HepG2 (cell line): ENCODE results near the gene CEP250. TPM values are rescaled to one million over a fixed set of nuclear protein-coding genes. Genes with fewer than 3 reads are reported as not detected.

Experiments used
- ATAC-seq: fragments of 200-7000 bp; cut with Tn5 transposase; 3 replicates; pipeline ENCODE4 v1.9.1; 2020; ENCODE audit warnings: mild to moderate bottlenecking, moderate library complexity
- BruUV-seq: library from RNA; stranded (reverse); fragments of 400-500 nt; replicated peaks from 2 replicates; lab custom pipeline; 2021; lab: Mats Ljungman, UMichigan
- CTCF ChIA-PET: fragments of 300-600 bp; formaldehyde crosslinking; extraction: SDS; loops from one replicate; lab custom pipeline; 2021; ENCODE audit warnings: low total read pairs, inconsistent platforms, low intra/inter-chr PET ratio; lab: Yijun Ruan, JAX
- POLR2A ChIA-PET: fragments of 350-600 bp; sonication (Branson Sonifier 250); formaldehyde crosslinking; loops from one replicate; lab custom pipeline; 2020; ENCODE audit warnings: antibody characterized with exemption, inconsistent platforms; lab: Yijun Ruan, JAX
- DNase-seq: peaks from one replicate; pipeline ENCODE4 v3.0.0-alpha.2; 2015; ENCODE audit warnings: low spot score
- FAIRE-seq: peaks from 3 replicates; lab custom pipeline; 2011; peaks lifted over from hg19 to GRCh38; lab: Jason Lieb, UNC
- H2AFZ ChIP-seq: one replicate; pipeline ENCODE4 v1.6.1; 2011; ENCODE audit warnings: low read length, inconsistent platforms
- H3K27ac ChIP-seq: fragments of 300-600 bp; 3 replicates; pipeline ENCODE4 v1.8.0; 2011; ENCODE audit warnings: mixed run types, mild to moderate bottlenecking, mixed read lengths, low read length, inconsistent platforms; ENCODE audit not compliant: insufficient read depth; ENCODE audit errors: extremely low read length
- H3K27me3 ChIP-seq, 2 experiments: fragments of 200-600 bp in 1 of 2; 2 replicates in 1 of 2; 3 replicates in 1 of 2; pipeline versions ENCODE4 v1.6.0 to v1.8.0; 2011; ENCODE audit warnings: low read length in 2 of 2, mild to moderate bottlenecking in 2 of 2, moderate library complexity in 2 of 2, inconsistent platforms in 1 of 2; ENCODE audit not compliant: insufficient read depth in 2 of 2, control insufficient read depth in 1 of 2
- H3K36me3 ChIP-seq, 2 experiments: fragments of 200-600 bp in 1 of 2; replicated peaks in 1 of 2; 2 replicates in 1 of 2; 3 replicates in 1 of 2; pipeline versions ENCODE4 v1.5.1 to v1.8.0; 2011; ENCODE audit warnings: low read length in 2 of 2, inconsistent platforms in 1 of 2; ENCODE audit not compliant: insufficient read depth in 2 of 2, control insufficient read depth in 1 of 2
- H3K4me1 ChIP-seq: 2 replicates; pipeline ENCODE4 v1.5.1; 2012; ENCODE audit warnings: low read length, inconsistent platforms; ENCODE audit not compliant: insufficient read depth
- H3K4me2 ChIP-seq: 2 replicates; pipeline ENCODE4 v1.6.0; 2011; ENCODE audit warnings: low read depth, low read length, inconsistent platforms
- H3K4me3 ChIP-seq, 3 experiments: fragments of 200-600 bp in 1 of 3; sonication (generic), shearing (Covaris generic) in 1 of 3; replicated peaks in 1 of 3; 2 replicates each; pipeline ENCODE4 v1.5.1; 2011 to 2016; ENCODE audit warnings: low read length in 3 of 3, inconsistent platforms in 2 of 3, low read depth in 2 of 3, mild to moderate bottlenecking in 2 of 3, control low read depth in 1 of 3, mixed read lengths in 1 of 3; ENCODE audit not compliant: insufficient read depth in 1 of 3
- H3K79me2 ChIP-seq: one replicate; pipeline ENCODE4 v1.6.1; 2011; ENCODE audit warnings: low read length, inconsistent platforms; ENCODE audit not compliant: insufficient read depth
- H3K9ac ChIP-seq: 2 replicates; pipeline ENCODE4 v1.6.0; 2011; ENCODE audit warnings: mild to moderate bottlenecking, low read depth, low read length, inconsistent platforms; ENCODE audit not compliant: insufficient read depth
- H3K9me3 ChIP-seq: 2 replicates; pipeline ENCODE4 v1.5.1; 2012; ENCODE audit warnings: mild to moderate bottlenecking, low read length
- H4K20me1 ChIP-seq: 2 replicates; pipeline ENCODE4 v1.6.0; 2011; ENCODE audit warnings: inconsistent platforms, mild to moderate bottlenecking, low read length, moderate library complexity; ENCODE audit not compliant: insufficient read depth
- CENPT ChIP-seq: sonication (generic); formaldehyde crosslinking; IDR thresholded peaks from 2 replicates; pipeline ENCODE4 v1.8.0; 2022; ENCODE audit warnings: low read depth, mild to moderate bottlenecking, moderate library complexity, missing genetic modification reagents
- DNMT3B ChIP-seq: conservative IDR thresholded peaks from 2 replicates; pipeline ENCODE4 v1.6.1; 2016; ENCODE audit warnings: missing biosample characterization, control low read depth
- GPBP1L1 ChIP-seq: sonication (generic); formaldehyde crosslinking; IDR thresholded peaks from 2 replicates; pipeline ENCODE4 v1.5.0; 2020; ENCODE audit warnings: mild to moderate bottlenecking, missing genetic modification reagents
- HOXA3 ChIP-seq: sonication (generic); formaldehyde crosslinking; IDR thresholded peaks from 2 replicates; pipeline ENCODE4 v1.5.0; 2020; ENCODE audit warnings: missing genetic modification reagents
- IRF9 ChIP-seq: sonication (generic); formaldehyde crosslinking; IDR thresholded peaks from 2 replicates; pipeline ENCODE4 v1.8.0; 2022; ENCODE audit warnings: missing genetic modification reagents, mild to moderate bottlenecking, borderline replicate concordance
- MAFK ChIP-seq, 2 experiments: IDR thresholded peaks in 1 of 2; conservative IDR thresholded peaks in 1 of 2; 2 replicates each; pipeline ENCODE4 v1.6.1; 2011; ENCODE audit warnings: improper control_type of control experiment in 2 of 2, low read length in 2 of 2
- MATR3 ChIP-seq: sonication (generic); formaldehyde crosslinking; IDR thresholded peaks from 2 replicates; pipeline ENCODE4 v1.4.0; 2020; ENCODE audit warnings: missing genetic modification reagents
- MEIS2 ChIP-seq: sonication (generic); formaldehyde crosslinking; IDR thresholded peaks from 2 replicates; pipeline ENCODE4 v1.9.0; 2021; ENCODE audit warnings: mild to moderate bottlenecking, missing genetic modification reagents
- SSRP1 ChIP-seq: IDR thresholded peaks from 2 replicates; pipeline ENCODE4 v1.6.1; 2016; ENCODE audit warnings: control low read depth
- TEAD2 ChIP-seq: sonication (generic); formaldehyde crosslinking; IDR thresholded peaks from 2 replicates; pipeline ENCODE4 v1.9.0; 2021; ENCODE audit warnings: missing genetic modification reagents
- ZIK1 ChIP-seq: sonication (generic); formaldehyde crosslinking; IDR thresholded peaks from 2 replicates; pipeline ENCODE4 v1.5.0; 2020; ENCODE audit warnings: mild to moderate bottlenecking, low read depth, missing genetic modification reagents, borderline replicate concordance
- ZNF121 ChIP-seq: sonication (generic); formaldehyde crosslinking; IDR thresholded peaks from 2 replicates; pipeline ENCODE4 v1.5.0; 2020; ENCODE audit warnings: mild to moderate bottlenecking, missing genetic modification reagents
- ZNF3 ChIP-seq: IDR thresholded peaks from 2 replicates; pipeline ENCODE4 v1.7.0; 2017; ENCODE audit warnings: inconsistent platforms
- WGBS: methylation state at CpG from one replicate; pipeline ENCODE4 v1.1.6; 2017; ENCODE audit warnings: low lambda C conversion rate; 5-methylcytosine and 5-hydroxymethylcytosine counted together
- in situ Hi-C: cut with HindIII; loops from 2 replicates; pipeline ENCODE4 v1.10.0; 2017; ENCODE audit warnings: low pct_unique_long_range_greater_than_20kb; ENCODE audit not compliant: extremely low pct_ligation_motif_present
- intact Hi-C: fragments of 100-400 bp; cut with micrococcal nuclease; formaldehyde crosslinking; loops from one replicate; pipeline ENCODE4 v1.10.0; 2022; ENCODE audit not compliant: unreplicated experiment
- polyA plus RNA-seq, 8 experiments: library from polyadenylated mRNA; depleted of rRNA in 3 of 8; stranded (reverse) in 7 of 8; unstranded in 1 of 8; fragments of >200 nt; fragmentation: Illumina TruSeq in 4 of 8; extraction: Trizol in 4 of 8; gene quantifications; 2 replicates each; pipeline versions ENCODE4 v1.2.1 to v1.2.3, GENCODE V29; 2011 to 2016; ENCODE audit warnings: low read depth in 4 of 8, missing spikeins in 1 of 8, mixed read lengths in 1 of 8; ENCODE audit not compliant: insufficient read depth in 1 of 8
- total RNA-seq, 5 experiments: library from RNA; depleted of rRNA; stranded (reverse); fragments of >200 nt; fragmentation: Illumina TruSeq; extraction: Trizol; gene quantifications; 2 replicates each; pipeline ENCODE4 v1.2.3, GENCODE V29; 2016; ENCODE audit warnings: low read depth in 1 of 5
- TF ChIP-seq, protein P1 (sequence below): sonication (generic); formaldehyde crosslinking; IDR thresholded peaks from 2 replicates; pipeline ENCODE4 v1.4.0; 2020; ENCODE audit warnings: missing genetic modification reagents
- TF ChIP-seq, protein P2 (sequence below): sonication (generic); formaldehyde crosslinking; IDR thresholded peaks from 2 replicates; pipeline ENCODE4 v1.4.0; 2020; ENCODE audit warnings: missing genetic modification reagents

CEP250 gene
- total and polyA plus RNA-seq, 2 of the 13 experiments (the other 11 are each of a cell fraction or from before 2014, with no cell fraction given): 28.8 to 55.3 TPM

GRCh38 chr20:35448788-35449373 is 6.5 kb upstream of the CEP250 start:
- CTCF ChIA-PET: no interaction called here
- DNase-seq (peak; percentile 57), FAIRE-seq (peak; percentile 42), ATAC-seq (peak; percentile 70)
- no peak overlapping the region for H3K27ac ChIP-seq
- 54% methylated on average over 5 of the region's 5 CpGs for WGBS
- H3K9me3 ChIP-seq: no peaks in the 10 kb centered on the region
- no peaks in the 10 kb centered on the region for H4K20me1 ChIP-seq
- no peaks in the 10 kb centered on the region for H3K79me2 ChIP-seq
- no peak overlapping the region for H3K9ac ChIP-seq
- no peaks in the 10 kb centered on the region for H3K27me3 ChIP-seq
- peaks cover 12% of the 10 kb centered on the region for H3K4me1 ChIP-seq
- no peaks in the 10 kb centered on the region for H3K36me3 ChIP-seq
- in situ Hi-C loops: loop anchor here (5.0 to 25.0 kb wide), 2 partner anchors 147 to 312 kb away; partner anchors contain the start of gene EDEM2
- POLR2A ChIA-PET: interaction anchor here (1.1 to 1.9 kb wide), 2 partner anchors 25 to 293 kb away, joined by 4 to 5 read pairs; partner anchors contain the start of gene RBM39
- no peak overlapping the region for H3K4me3 ChIP-seq
- no peak overlapping the region for H2AFZ ChIP-seq
- intact Hi-C loops: loop anchor here (10.0 kb wide), 1 partner anchor 354 kb away; the partner anchor contains the start of gene TRPC4AP
- BruUV-seq: no TSS peak
- H3K4me2 ChIP-seq: no peak overlapping the region
- TF ChIP-seq MAFK (conservative IDR thresholded peaks at IDR 0.05 in 1 of 2, IDR thresholded peaks at IDR 0.05 in 1 of 2; ENCODE audit: low read length in 2 of 2) (peak in 1 of 2 experiments; percentile 14; a peak in 1 of 4 replicates), SSRP1 (no peak), TEAD2 (CRISPR knock-in tag) (0 out of 2 replicates have a peak, but pooled peaks have one; percentile 62), CENPT (no peak), ZNF3 (CRISPR knock-in tag) (peak; percentile 59; the same call in 1 of the 2 replicates), DNMT3B (no peak), ZNF121 (CRISPR knock-in tag) (peak; percentile 97), ZIK1 (CRISPR knock-in tag) (no peak), GPBP1L1 (CRISPR knock-in tag) (no peak), IRF9 (CRISPR knock-in tag) (no peak), HOXA3 (peak; percentile 39; the same call in 1 of the 2 replicates), MEIS2 (CRISPR knock-in tag) (0 out of 2 replicates have a peak, but pooled peaks have one; percentile 43), MATR3 (no peak)
- TF ChIP-seq, protein P1, sequence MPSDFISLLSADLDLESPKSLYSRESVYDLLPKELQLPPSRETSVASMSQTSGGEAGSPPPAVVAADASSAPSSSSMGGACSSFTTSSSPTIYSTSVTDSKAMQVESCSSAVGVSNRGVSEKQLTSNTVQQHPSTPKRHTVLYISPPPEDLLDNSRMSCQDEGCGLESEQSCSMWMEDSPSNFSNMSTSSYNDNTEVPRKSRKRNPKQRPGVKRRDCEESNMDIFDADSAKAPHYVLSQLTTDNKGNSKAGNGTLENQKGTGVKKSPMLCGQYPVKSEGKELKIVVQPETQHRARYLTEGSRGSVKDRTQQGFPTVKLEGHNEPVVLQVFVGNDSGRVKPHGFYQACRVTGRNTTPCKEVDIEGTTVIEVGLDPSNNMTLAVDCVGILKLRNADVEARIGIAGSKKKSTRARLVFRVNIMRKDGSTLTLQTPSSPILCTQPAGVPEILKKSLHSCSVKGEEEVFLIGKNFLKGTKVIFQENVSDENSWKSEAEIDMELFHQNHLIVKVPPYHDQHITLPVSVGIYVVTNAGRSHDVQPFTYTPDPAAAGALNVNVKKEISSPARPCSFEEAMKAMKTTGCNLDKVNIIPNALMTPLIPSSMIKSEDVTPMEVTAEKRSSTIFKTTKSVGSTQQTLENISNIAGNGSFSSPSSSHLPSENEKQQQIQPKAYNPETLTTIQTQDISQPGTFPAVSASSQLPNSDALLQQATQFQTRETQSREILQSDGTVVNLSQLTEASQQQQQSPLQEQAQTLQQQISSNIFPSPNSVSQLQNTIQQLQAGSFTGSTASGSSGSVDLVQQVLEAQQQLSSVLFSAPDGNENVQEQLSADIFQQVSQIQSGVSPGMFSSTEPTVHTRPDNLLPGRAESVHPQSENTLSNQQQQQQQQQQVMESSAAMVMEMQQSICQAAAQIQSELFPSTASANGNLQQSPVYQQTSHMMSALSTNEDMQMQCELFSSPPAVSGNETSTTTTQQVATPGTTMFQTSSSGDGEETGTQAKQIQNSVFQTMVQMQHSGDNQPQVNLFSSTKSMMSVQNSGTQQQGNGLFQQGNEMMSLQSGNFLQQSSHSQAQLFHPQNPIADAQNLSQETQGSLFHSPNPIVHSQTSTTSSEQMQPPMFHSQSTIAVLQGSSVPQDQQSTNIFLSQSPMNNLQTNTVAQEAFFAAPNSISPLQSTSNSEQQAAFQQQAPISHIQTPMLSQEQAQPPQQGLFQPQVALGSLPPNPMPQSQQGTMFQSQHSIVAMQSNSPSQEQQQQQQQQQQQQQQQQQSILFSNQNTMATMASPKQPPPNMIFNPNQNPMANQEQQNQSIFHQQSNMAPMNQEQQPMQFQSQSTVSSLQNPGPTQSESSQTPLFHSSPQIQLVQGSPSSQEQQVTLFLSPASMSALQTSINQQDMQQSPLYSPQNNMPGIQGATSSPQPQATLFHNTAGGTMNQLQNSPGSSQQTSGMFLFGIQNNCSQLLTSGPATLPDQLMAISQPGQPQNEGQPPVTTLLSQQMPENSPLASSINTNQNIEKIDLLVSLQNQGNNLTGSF: peak; percentile 21; the same call in 1 of the 2 replicates
- TF ChIP-seq, protein P2, sequence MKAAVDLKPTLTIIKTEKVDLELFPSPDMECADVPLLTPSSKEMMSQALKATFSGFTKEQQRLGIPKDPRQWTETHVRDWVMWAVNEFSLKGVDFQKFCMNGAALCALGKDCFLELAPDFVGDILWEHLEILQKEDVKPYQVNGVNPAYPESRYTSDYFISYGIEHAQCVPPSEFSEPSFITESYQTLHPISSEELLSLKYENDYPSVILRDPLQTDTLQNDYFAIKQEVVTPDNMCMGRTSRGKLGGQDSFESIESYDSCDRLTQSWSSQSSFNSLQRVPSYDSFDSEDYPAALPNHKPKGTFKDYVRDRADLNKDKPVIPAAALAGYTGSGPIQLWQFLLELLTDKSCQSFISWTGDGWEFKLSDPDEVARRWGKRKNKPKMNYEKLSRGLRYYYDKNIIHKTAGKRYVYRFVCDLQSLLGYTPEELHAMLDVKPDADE: no peak
